GM12878 (cell line): Measurements from ENCODE around the gene ODAPH. TPM values are rescaled to one million over a fixed set of nuclear protein-coding genes. Genes with fewer than 3 reads are reported as not detected.
"Not testable (repeated sequence)": the region's sequence is repeated elsewhere in the genome, so short reads cannot be mapped to it uniquely, and the experiment has no call there.

ENCODE experiments used
- ATAC-seq: fragments of 200-7000 bp; cut with Tn5 transposase; 3 replicates; pipeline ENCODE4 v1.9.1; 2020; ENCODE audit warnings: mild to moderate bottlenecking, moderate library complexity
- BruUV-seq: library from RNA; stranded (reverse); fragments of 400-500 nt; replicated peaks from 2 replicates; lab custom pipeline; 2021; lab: Mats Ljungman, UMichigan
- CTCF ChIA-PET: fragments of 300-600 bp; sonication (Branson Sonifier 250); formaldehyde crosslinking; extraction: SDS; loops from one replicate; lab custom pipeline; 2021; ENCODE audit warnings: inconsistent platforms; lab: Yijun Ruan, JAX
- POLR2A ChIA-PET: fragments of 350-600 bp; formaldehyde crosslinking; extraction: SDS; loops from one replicate; lab custom pipeline; 2021; ENCODE audit warnings: inconsistent platforms; lab: Charles Lee
- RAD21 ChIA-PET: fragments of 300-600 bp; sonication (Branson Sonifier 250); formaldehyde crosslinking; loops from one replicate; lab custom pipeline; 2023; ENCODE audit warnings: antibody characterized with exemption; ENCODE audit not compliant: unreplicated experiment; lab: Charles Lee
- SMC1A ChIA-PET: fragments of 300-600 bp; sonication (Branson Sonifier 250); formaldehyde crosslinking; loops from one replicate; lab custom pipeline; 2023; ENCODE audit not compliant: unreplicated experiment, uncharacterized antibody; lab: Charles Lee
- DNase-seq: peaks from one replicate; pipeline ENCODE4 v3.0.0-alpha.2; 2011; ENCODE audit warnings: low read depth, low spot score
- FAIRE-seq: peaks from 3 replicates; lab custom pipeline; 2011; peaks lifted over from hg19 to GRCh38; lab: Jason Lieb, UNC
- H2AFZ ChIP-seq: 2 replicates; pipeline ENCODE4 v1.6.0; 2011; ENCODE audit warnings: low read depth, low read length, control low read depth; ENCODE audit not compliant: control insufficient read depth
- H3K27ac ChIP-seq: 2 replicates; pipeline ENCODE4 v1.5.1; 2011; ENCODE audit warnings: control low read depth; ENCODE audit not compliant: control insufficient read depth, insufficient read depth
- H3K27me3 ChIP-seq, 2 experiments: replicated peaks in 1 of 2; 2 replicates each; pipeline versions ENCODE4 v1.6.0 to v1.6.1; 2011; ENCODE audit warnings: low read length in 1 of 2; ENCODE audit not compliant: control insufficient read depth in 2 of 2, insufficient read depth in 2 of 2
- H3K36me3 ChIP-seq, 2 experiments: 2 replicates each; pipeline ENCODE4 v1.5.1; 2011; ENCODE audit warnings: low read length in 1 of 2; ENCODE audit not compliant: control insufficient read depth in 2 of 2, insufficient read depth in 2 of 2
- H3K4me1 ChIP-seq: 2 replicates; pipeline ENCODE4 v1.6.1; 2011; ENCODE audit warnings: mild to moderate bottlenecking, low read length, moderate library complexity, mixed read lengths; ENCODE audit not compliant: control insufficient read depth, insufficient read depth
- H3K4me2 ChIP-seq: 2 replicates; pipeline ENCODE4 v1.6.0; 2011; ENCODE audit warnings: control low read depth; ENCODE audit not compliant: control insufficient read depth, insufficient read depth
- H3K4me3 ChIP-seq: fragments of 200-600 bp; sonication (generic); 2 replicates; pipeline ENCODE4 v1.5.1; 2016
- H3K79me2 ChIP-seq: 2 replicates; pipeline ENCODE4 v1.6.0; 2011; ENCODE audit warnings: low read length; ENCODE audit not compliant: control insufficient read depth, insufficient read depth
- H3K9ac ChIP-seq: 2 replicates; pipeline ENCODE4 v1.8.0; 2011; ENCODE audit warnings: low read length, control low read depth, mixed read lengths; ENCODE audit not compliant: control insufficient read depth, insufficient read depth
- H3K9me3 ChIP-seq: replicated peaks from 3 replicates; pipeline ENCODE4 v1.5.1; 2011; ENCODE audit warnings: mild to moderate bottlenecking, low read length; ENCODE audit not compliant: control insufficient read depth, insufficient read depth
- H4K20me1 ChIP-seq: 2 replicates; pipeline ENCODE4 v1.6.0; 2011; ENCODE audit not compliant: control insufficient read depth, insufficient read depth
- ASH2L ChIP-seq: fragments of 300-600, 200-600 bp; sonication (generic); IDR thresholded peaks from 2 replicates; pipeline ENCODE4 v1.6.1; 2017; ENCODE audit warnings: low read depth, mild to moderate bottlenecking, borderline replicate concordance
- CHD2 ChIP-seq: IDR thresholded peaks from 2 replicates; pipeline ENCODE4 v1.6.1; 2011; ENCODE audit warnings: low read depth, low read length, improper control_type of control experiment, borderline replicate concordance
- EED ChIP-seq: sonication (generic); IDR thresholded peaks from 2 replicates; pipeline ENCODE4 v1.6.1; 2016; ENCODE audit warnings: antibody characterized with exemption, low read depth
- MTA2 ChIP-seq: fragments of 450-650 bp; IDR thresholded peaks from 2 replicates; pipeline ENCODE4 v1.6.1; 2016; ENCODE audit warnings: low read depth, mild to moderate bottlenecking, moderate library complexity
- POLR2A ChIP-seq: IDR thresholded peaks from 2 replicates; pipeline ENCODE4 v1.6.1; 2011; ENCODE audit warnings: low read depth, mild to moderate bottlenecking, low read length
- ZNF207 ChIP-seq: fragments of 450-650 bp; IDR thresholded peaks from 2 replicates; pipeline ENCODE4 v1.6.1; 2014; ENCODE audit warnings: antibody characterized with exemption, mild to moderate bottlenecking, borderline replicate concordance
- whole genome bisulfite sequencing: methylation state at CpG from one replicate; pipeline ENCODE4 v1.1.6; 2016; ENCODE audit warnings: low lambda C conversion rate; ENCODE audit not compliant: insufficient replicate concordance, insufficient coverage; ENCODE audit errors: missing lambda C conversion rate; 5-methylcytosine and 5-hydroxymethylcytosine counted together
- in situ Hi-C: fragments of 300-500 bp; cut with MboI; formaldehyde crosslinking; loops from 9 replicates; pipeline ENCODE4 v1.14.3; 2018; ENCODE audit warnings: mixed read lengths
- intact Hi-C: fragments of 100-400 bp; cut with micrococcal nuclease; formaldehyde crosslinking; loops from one replicate; pipeline ENCODE4 v1.14.2; 2022; ENCODE audit not compliant: unreplicated experiment
- polyA plus RNA-seq, 11 experiments: library from polyadenylated mRNA; depleted of rRNA in 4 of 11; unstranded in 6 of 11; stranded (reverse) in 5 of 11; fragments of >200 nt; fragmentation: Nextera tagmentation in 4 of 11; fragmentation: Illumina TruSeq in 1 of 11; extraction: Ambion mirVana in 4 of 11; extraction: Trizol in 1 of 11; gene quantifications; 1 replicate in 1 of 11; 2 replicates in 10 of 11; pipeline versions ENCODE4 v1.2.1 to v1.2.3, GENCODE V29; 2011 to 2016; ENCODE audit warnings: inconsistent platforms in 2 of 11, missing spikeins in 2 of 11, low read depth in 1 of 11
- total RNA-seq, 4 experiments: library from RNA; depleted of rRNA in 3 of 4; stranded (reverse); fragments of >200 nt in 3 of 4; fragmentation: Illumina TruSeq in 1 of 4; extraction: Trizol in 1 of 4; gene quantifications; 2 replicates each; pipeline versions ENCODE4 v1.2.1 to v1.2.3, GENCODE V29; 2013 to 2021
- TF ChIP-seq, protein P1 (sequence below): fragments of 450-650 bp; formaldehyde crosslinking; IDR thresholded peaks from 2 replicates; pipeline ENCODE4 v1.4.0; 2022; ENCODE audit warnings: mild to moderate bottlenecking, moderate library complexity
- TF ChIP-seq, protein P2 (sequence below): fragments of 450-650 bp; formaldehyde crosslinking; IDR thresholded peaks from 2 replicates; pipeline ENCODE4 v1.4.0; 2020; ENCODE audit warnings: mild to moderate bottlenecking, moderate library complexity
- TF ChIP-seq, protein P3 (sequence below): IDR thresholded peaks from 2 replicates; pipeline ENCODE4 v1.6.1; 2012; ENCODE audit warnings: low read depth, low read length, improper control_type of control experiment

Gene ODAPH
- total and polyA plus RNA-seq, 10 of the 15 experiments (the other 5 are each of a cell fraction or from before 2014, with no cell fraction given), result 0.06 to 0.13 (median 0.12) TPM; not detected in 6

DNA sequence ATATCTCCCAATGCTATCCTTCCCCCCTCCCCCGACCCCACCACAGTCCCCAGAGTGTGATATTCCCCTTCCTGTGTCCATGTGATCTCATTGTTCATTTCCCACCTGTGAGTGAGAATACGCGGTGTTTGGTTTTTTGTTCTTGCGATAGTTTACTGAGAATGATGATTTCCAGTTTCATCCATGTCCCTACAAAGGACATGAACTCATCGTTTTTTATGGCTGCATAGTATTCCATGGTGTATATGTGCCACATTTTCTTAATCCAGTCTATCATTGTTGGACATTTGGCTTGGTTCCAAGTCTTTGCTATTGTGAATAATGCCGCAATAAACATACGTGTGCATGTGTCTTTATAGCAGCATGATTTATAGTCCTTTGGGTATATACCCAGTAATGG is 36.4 kb upstream of the ODAPH start:
- in situ Hi-C loops, POLR2A ChIA-PET, intact Hi-C loops, H3K9ac ChIP-seq, H3K27ac ChIP-seq, FAIRE-seq, H3K27me3 ChIP-seq, H3K9me3 ChIP-seq, H3K4me2 ChIP-seq, ATAC-seq, H3K36me3 ChIP-seq, RAD21 ChIA-PET, H3K4me3 ChIP-seq, H3K4me1 ChIP-seq, H2AFZ ChIP-seq, SMC1A ChIA-PET, BruUV-seq, H4K20me1 ChIP-seq, DNase-seq: not testable (repeated sequence)
- CTCF ChIA-PET, result interaction anchor here (0.6 kb wide), 1 partner anchor 51 kb away, joined by 4 read pairs; no protein-coding TSS in a partner anchor
- WGBS, result 100% methylated on average over 2 of the region's 7 CpGs
- H3K79me2 ChIP-seq, result peaks cover 11% of the 10 kb centered on the region

DNA sequence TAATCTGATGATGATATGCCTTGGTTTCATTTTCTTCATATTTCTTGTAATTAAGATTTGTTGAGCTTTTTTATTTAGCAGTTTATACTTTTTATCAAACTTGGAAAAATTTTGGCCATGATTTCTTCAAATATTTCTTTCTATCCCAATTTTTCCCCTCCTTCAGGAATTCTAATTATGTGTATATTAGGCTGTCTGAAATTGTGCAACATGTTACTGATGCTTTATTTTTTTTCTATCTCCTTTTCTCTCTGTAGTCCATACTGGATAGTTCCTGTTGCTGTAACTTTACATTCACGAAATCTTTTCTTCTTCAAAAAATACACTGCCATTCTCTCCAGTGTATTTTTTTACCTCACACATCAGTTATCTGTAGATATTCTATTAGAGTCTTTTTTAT is 30.8 kb upstream of the ODAPH start:
- BruUV-seq, result no TSS peak
- H3K79me2 ChIP-seq, result no peaks in the 10 kb centered on the region
- SMC1A ChIA-PET, result interaction anchor here (1.0 kb wide), 1 partner anchor 10 kb away, joined by 5 read pairs; no protein-coding TSS in a partner anchor
- in situ Hi-C loops, result no loop called here
- no peak for FAIRE-seq
- intact Hi-C loops, result no loop called here
- H2AFZ ChIP-seq, result no peak overlapping the region
- no peaks in the 10 kb centered on the region for H3K4me1 ChIP-seq
- H4K20me1 ChIP-seq, result no peaks in the 10 kb centered on the region
- RAD21 ChIA-PET, result no interaction called here
- no peak overlapping the region for H3K4me3 ChIP-seq
- POLR2A ChIA-PET, result interaction anchor here (3.1 kb wide), 1 partner anchor 9 kb away, joined by 11 read pairs; the partner anchor contains the start of genes RCHY1 and THAP6
- H3K9me3 ChIP-seq, result no peaks in the 10 kb centered on the region; the same call in 2 of the 3 replicates
- 100% methylated on average over 1 of the region's 1 CpG for WGBS
- no peak for ATAC-seq
- no peak overlapping the region for H3K9ac ChIP-seq
- CTCF ChIA-PET, result interaction anchor here (1.2 kb wide), 1 partner anchor 10 kb away, joined by 3 read pairs; no protein-coding TSS in a partner anchor
- no peak overlapping the region for H3K27ac ChIP-seq
- peaks cover 0 to 16% of the 10 kb centered on the region in 2 experiments; a peak in 1 of 4 replicates for H3K36me3 ChIP-seq
- H3K4me2 ChIP-seq, result no peak overlapping the region
- no peak for DNase-seq
- no peaks in the 10 kb centered on the region for H3K27me3 ChIP-seq
- TF ChIP-seq MTA2 (no peak), CHD2 (no peak), EED (no peak), ASH2L (no peak), POLR2A (no peak), ZNF207 (no peak)
- TF ChIP-seq, protein P1, sequence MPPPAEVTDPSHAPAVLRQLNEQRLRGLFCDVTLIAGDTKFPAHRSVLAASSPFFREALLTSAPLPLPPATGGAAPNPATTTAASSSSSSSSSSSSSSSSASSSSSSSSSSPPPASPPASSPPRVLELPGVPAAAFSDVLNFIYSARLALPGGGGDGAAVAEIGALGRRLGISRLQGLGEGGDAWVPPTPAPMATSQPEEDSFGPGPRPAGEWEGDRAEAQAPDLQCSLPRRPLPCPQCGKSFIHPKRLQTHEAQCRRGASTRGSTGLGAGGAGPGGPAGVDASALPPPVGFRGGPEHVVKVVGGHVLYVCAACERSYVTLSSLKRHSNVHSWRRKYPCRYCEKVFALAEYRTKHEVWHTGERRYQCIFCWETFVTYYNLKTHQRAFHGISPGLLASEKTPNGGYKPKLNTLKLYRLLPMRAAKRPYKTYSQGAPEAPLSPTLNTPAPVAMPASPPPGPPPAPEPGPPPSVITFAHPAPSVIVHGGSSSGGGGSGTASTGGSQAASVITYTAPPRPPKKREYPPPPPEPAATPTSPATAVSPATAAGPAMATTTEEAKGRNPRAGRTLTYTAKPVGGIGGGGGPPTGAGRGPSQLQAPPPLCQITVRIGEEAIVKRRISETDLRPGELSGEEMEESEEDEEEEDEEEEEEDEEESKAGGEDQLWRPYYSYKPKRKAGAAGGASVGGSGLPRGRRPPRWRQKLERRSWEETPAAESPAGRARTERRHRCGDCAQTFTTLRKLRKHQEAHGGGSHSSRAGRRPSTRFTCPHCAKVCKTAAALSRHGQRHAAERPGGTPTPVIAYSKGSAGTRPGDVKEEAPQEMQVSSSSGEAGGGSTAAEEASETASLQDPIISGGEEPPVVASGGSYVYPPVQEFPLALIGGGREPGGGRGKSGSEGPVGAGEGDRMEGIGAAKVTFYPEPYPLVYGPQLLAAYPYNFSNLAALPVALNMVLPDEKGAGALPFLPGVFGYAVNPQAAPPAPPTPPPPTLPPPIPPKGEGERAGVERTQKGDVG (CRISPR knock-in tag), result no peak
- TF ChIP-seq, protein P2, sequence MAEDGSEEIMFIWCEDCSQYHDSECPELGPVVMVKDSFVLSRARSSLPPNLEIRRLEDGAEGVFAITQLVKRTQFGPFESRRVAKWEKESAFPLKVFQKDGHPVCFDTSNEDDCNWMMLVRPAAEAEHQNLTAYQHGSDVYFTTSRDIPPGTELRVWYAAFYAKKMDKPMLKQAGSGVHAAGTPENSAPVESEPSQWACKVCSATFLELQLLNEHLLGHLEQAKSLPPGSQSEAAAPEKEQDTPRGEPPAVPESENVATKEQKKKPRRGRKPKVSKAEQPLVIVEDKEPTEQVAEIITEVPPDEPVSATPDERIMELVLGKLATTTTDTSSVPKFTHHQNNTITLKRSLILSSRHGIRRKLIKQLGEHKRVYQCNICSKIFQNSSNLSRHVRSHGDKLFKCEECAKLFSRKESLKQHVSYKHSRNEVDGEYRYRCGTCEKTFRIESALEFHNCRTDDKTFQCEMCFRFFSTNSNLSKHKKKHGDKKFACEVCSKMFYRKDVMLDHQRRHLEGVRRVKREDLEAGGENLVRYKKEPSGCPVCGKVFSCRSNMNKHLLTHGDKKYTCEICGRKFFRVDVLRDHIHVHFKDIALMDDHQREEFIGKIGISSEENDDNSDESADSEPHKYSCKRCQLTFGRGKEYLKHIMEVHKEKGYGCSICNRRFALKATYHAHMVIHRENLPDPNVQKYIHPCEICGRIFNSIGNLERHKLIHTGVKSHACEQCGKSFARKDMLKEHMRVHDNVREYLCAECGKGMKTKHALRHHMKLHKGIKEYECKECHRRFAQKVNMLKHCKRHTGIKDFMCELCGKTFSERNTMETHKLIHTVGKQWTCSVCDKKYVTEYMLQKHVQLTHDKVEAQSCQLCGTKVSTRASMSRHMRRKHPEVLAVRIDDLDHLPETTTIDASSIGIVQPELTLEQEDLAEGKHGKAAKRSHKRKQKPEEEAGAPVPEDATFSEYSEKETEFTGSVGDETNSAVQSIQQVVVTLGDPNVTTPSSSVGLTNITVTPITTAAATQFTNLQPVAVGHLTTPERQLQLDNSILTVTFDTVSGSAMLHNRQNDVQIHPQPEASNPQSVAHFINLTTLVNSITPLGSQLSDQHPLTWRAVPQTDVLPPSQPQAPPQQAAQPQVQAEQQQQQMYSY (CRISPR knock-in tag), result no peak
- TF ChIP-seq, protein P3, sequence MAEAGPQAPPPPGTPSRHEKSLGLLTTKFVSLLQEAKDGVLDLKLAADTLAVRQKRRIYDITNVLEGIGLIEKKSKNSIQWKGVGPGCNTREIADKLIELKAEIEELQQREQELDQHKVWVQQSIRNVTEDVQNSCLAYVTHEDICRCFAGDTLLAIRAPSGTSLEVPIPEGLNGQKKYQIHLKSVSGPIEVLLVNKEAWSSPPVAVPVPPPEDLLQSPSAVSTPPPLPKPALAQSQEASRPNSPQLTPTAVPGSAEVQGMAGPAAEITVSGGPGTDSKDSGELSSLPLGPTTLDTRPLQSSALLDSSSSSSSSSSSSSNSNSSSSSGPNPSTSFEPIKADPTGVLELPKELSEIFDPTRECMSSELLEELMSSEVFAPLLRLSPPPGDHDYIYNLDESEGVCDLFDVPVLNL, result no peak
